ENCODE data around the gene SLC43A3. TPM values are rescaled to one million over a fixed set of nuclear protein-coding genes. Genes with fewer than 3 reads are reported as not detected.

SLC43A3 gene
- total and polyA plus RNA-seq, 9 of the 15 experiments (the other 6 are each of a cell fraction or from before 2014, with no cell fraction given) = 63.7 to 281 (median 139) TPM

DNA sequence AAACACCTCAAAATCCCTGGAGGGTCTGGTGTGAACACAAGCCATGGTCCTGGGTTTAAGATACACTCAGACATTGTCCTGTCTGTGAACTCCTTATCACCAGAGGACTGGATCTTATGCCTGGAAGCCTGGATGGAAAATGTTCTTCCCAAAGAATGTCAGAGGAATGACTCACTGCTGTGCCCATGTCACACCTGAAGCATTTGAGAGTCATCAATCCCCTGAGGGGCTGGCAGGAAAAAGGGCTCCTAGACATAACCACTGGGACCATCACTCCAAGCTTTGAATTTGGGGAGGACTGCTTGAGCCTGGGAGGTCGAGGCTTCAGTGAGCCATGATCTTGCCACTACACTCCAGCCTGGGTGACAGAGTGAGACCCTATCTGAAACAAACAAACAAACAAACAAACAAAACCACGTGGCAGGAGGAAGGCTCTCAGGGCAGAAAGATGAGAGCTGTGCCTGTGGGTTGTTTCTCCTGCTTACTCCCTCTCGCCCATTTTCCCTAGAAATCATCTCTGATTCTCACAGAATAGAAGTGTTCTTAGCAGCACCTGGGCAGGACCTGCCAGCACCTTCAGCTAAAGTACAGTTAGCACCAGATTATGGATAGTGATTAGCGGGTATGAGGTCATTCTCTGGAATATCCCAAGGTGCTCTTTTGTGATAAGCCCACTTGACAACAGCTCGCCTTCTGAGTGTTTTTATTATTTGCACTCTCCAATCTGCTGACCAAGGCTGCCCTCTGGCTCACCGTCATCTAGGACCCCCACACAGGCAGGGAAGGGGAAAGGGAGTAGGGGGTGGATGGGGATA, 24.5 kb downstream of the SLC43A3 start (continued):
- TF ChIP-seq, protein P1, sequence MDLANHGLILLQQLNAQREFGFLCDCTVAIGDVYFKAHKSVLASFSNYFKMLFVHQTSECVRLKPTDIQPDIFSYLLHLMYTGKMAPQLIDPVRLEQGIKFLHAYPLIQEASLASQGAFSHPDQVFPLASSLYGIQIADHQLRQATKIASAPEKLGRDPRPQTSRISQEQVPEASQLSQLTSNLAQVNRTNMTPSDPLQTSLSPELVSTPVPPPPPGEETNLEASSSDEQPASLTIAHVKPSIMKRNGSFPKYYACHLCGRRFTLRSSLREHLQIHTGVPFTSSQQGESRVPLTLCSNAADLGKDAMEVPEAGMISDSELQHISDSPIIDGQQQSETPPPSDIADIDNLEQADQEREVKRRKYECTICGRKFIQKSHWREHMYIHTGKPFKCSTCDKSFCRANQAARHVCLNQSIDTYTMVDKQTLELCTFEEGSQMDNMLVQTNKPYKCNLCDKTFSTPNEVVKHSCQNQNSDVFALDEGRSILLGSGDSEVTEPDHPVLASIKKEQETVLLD (IDR thresholded peaks at IDR 0.05) = 0 out of 2 replicates have a peak, but pooled peaks have one; percentile 32
- TF ChIP-seq FOS (IDR thresholded peaks at IDR 0.05; ENCODE audit: extremely low read depth, insufficient read length) = no peak
- TF ChIP-seq SETDB1 (IDR thresholded peaks at IDR 0.05; ENCODE audit: low read length) = no peak
- peak in 1 of 2 experiments; percentile 26; a peak in 1 of 4 replicates for TF ChIP-seq FOXA3 (CRISPR knock-in tag; conservative IDR thresholded peaks at IDR 0.05 in 1 of 2, IDR thresholded peaks at IDR 0.05 in 1 of 2)
- TF ChIP-seq, protein P2, sequence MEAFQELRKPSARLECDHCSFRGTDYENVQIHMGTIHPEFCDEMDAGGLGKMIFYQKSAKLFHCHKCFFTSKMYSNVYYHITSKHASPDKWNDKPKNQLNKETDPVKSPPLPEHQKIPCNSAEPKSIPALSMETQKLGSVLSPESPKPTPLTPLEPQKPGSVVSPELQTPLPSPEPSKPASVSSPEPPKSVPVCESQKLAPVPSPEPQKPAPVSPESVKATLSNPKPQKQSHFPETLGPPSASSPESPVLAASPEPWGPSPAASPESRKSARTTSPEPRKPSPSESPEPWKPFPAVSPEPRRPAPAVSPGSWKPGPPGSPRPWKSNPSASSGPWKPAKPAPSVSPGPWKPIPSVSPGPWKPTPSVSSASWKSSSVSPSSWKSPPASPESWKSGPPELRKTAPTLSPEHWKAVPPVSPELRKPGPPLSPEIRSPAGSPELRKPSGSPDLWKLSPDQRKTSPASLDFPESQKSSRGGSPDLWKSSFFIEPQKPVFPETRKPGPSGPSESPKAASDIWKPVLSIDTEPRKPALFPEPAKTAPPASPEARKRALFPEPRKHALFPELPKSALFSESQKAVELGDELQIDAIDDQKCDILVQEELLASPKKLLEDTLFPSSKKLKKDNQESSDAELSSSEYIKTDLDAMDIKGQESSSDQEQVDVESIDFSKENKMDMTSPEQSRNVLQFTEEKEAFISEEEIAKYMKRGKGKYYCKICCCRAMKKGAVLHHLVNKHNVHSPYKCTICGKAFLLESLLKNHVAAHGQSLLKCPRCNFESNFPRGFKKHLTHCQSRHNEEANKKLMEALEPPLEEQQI (IDR thresholded peaks at IDR 0.05) = no peak
- TF ChIP-seq MAZ (CRISPR knock-in tag; conservative IDR thresholded peaks at IDR 0.05 in 1 of 2, IDR thresholded peaks at IDR 0.05 in 1 of 2) = no peak
- TF ChIP-seq ZNF785 (CRISPR knock-in tag; IDR thresholded peaks at IDR 0.05) = no peak
- TF ChIP-seq NRF1 (conservative IDR thresholded peaks at IDR 0.05 in 1 of 2, IDR thresholded peaks at IDR 0.05 in 1 of 2) = 0 out of 4 replicates have a peak, but pooled peaks of 1 of the 2 experiments have one; percentile 27
- peak; percentile 84 for TF ChIP-seq SMARCC2 (IDR thresholded peaks at IDR 0.05; ENCODE audit: low read depth)
- TF ChIP-seq ZNF445 (CRISPR knock-in tag; IDR thresholded peaks at IDR 0.05; ENCODE audit: low read depth) = no peak
- peak; percentile 63 for TF ChIP-seq LEF1 (IDR thresholded peaks at IDR 0.05)
- no peak for TF ChIP-seq PHF8 (IDR thresholded peaks at IDR 0.05; ENCODE audit: borderline replicate concordance, low read length)
- no peak for TF ChIP-seq HDAC8 (tag; IDR thresholded peaks at IDR 0.05)
- no peak for TF ChIP-seq SIRT6 (IDR thresholded peaks at IDR 0.05; ENCODE audit: low read depth, low read length)

Measured in K562 (cell line).